OCI-LY1 (cell line): ENCODE measurements around the gene CHD5.
"Not testable (repeated sequence)": the region's sequence is repeated elsewhere in the genome, so short reads cannot be mapped to it uniquely, and the experiment has no call there.

Experiments used
- H2AFZ ChIP-seq: fragments of 200-600 bp; sonication (generic), shearing (Covaris generic); 2 replicates; pipeline ENCODE4 v1.6.0; 2014; ENCODE audit warnings: antibody characterized with exemption, mild to moderate bottlenecking, low read length
- H3F3A ChIP-seq: fragments of 200-600 bp; sonication (generic), shearing (Covaris generic); 2 replicates; pipeline ENCODE4 v1.6.0; 2014; ENCODE audit warnings: mild to moderate bottlenecking, antibody characterized with exemption, low read length, moderate library complexity; ENCODE audit not compliant: insufficient read depth
- H3K27ac ChIP-seq: fragments of 200-600 bp; sonication (generic); 2 replicates; pipeline ENCODE4 v1.5.1; 2014; ENCODE audit warnings: low read length, mixed run types, mild to moderate bottlenecking, low read depth; ENCODE audit not compliant: poor library complexity, severe bottlenecking
- H3K27me3 ChIP-seq: fragments of 200-600 bp; sonication (generic); 2 replicates; pipeline ENCODE4 v1.6.0; 2014; ENCODE audit warnings: antibody characterized with exemption, mild to moderate bottlenecking, low read length, moderate library complexity; ENCODE audit not compliant: insufficient read depth
- H3K36me3 ChIP-seq: fragments of 200-600 bp; sonication (generic); 2 replicates; pipeline ENCODE4 v1.6.1; 2014; ENCODE audit warnings: mild to moderate bottlenecking, antibody characterized with exemption, low read length, moderate library complexity, mixed read lengths; ENCODE audit not compliant: insufficient read depth
- H3K4me1 ChIP-seq: fragments of 200-600 bp; sonication (generic); 2 replicates; pipeline ENCODE4 v1.5.1; 2014; ENCODE audit warnings: mild to moderate bottlenecking, low read length, moderate library complexity; ENCODE audit not compliant: insufficient read depth, severe bottlenecking
- H3K4me2 ChIP-seq: fragments of 200-600 bp; sonication (generic), shearing (Covaris generic); 2 replicates; pipeline ENCODE4 v1.6.1; 2014; ENCODE audit warnings: low read length
- H3K4me3 ChIP-seq: fragments of 200-600 bp; sonication (generic); 2 replicates; pipeline ENCODE4 v1.5.1; 2014; ENCODE audit warnings: low read length, low read depth, mild to moderate bottlenecking, mixed read lengths; ENCODE audit not compliant: poor library complexity, severe bottlenecking
- H3K79me2 ChIP-seq: fragments of 200-600 bp; shearing (Covaris generic); 2 replicates; pipeline ENCODE4 v1.6.1; 2016; ENCODE audit warnings: mixed run types, low read length, mixed read lengths; ENCODE audit not compliant: insufficient read depth
- H3K9ac ChIP-seq: fragments of 200-600 bp; sonication (generic), shearing (Covaris generic); 2 replicates; pipeline ENCODE4 v1.6.1; 2014; ENCODE audit warnings: mild to moderate bottlenecking, low read length, mixed read lengths
- H3K9me2 ChIP-seq: fragments of 200-600 bp; sonication (generic), shearing (Covaris generic); 2 replicates; pipeline ENCODE4 v1.6.1; 2014; ENCODE audit warnings: low read depth, mild to moderate bottlenecking, low read length, mixed read lengths
- H3K9me3 ChIP-seq: fragments of 200-600 bp; shearing (Covaris generic); 2 replicates; pipeline ENCODE4 v1.6.1; 2014; ENCODE audit warnings: low read length, mixed read lengths
- H4K20me1 ChIP-seq: fragments of 200-600 bp; sonication (generic), shearing (Covaris generic); 2 replicates; pipeline ENCODE4 v1.6.0; 2016; ENCODE audit warnings: mild to moderate bottlenecking, low read length; ENCODE audit not compliant: insufficient read depth
- EZH2 ChIP-seq: fragments of 200-600 bp; sonication (generic), shearing (Covaris generic); IDR thresholded peaks from 2 replicates; pipeline ENCODE4 v1.8.0; 2017; ENCODE audit warnings: borderline replicate concordance, mixed run types, mild to moderate bottlenecking, antibody characterized with exemption, low read length, moderate library complexity, mixed read lengths
- TF ChIP-seq, protein P1 (sequence below): fragments of 200-600 bp; sonication (generic), shearing (Covaris generic); IDR thresholded peaks from 2 replicates; pipeline ENCODE4 v1.5.1; 2017; ENCODE audit warnings: mild to moderate bottlenecking, antibody characterized with exemption, low read length, moderate library complexity, mixed read lengths

CHD5 gene

DNA sequence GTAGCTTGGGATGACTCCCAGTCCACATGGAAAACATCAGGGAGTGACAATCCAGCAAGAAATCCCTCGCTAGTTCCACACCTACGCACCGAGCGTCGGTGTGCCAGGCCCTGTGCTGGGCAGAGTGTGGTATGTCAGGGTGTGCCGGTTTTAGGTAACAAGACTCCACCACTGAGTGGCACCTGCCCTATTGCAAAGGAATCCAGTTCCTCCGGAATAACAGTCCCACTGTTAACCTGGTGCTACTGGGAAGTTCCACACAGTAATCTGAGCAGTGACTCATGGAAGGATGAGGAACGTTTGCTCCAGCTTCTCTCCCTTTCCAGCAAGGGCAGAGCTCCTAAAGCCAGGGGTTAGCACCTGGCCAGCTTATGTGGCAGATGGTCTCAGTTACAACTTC lies 40.1 kb upstream of the CHD5 start:
- Histone ChIP-seq H3F3A (no peaks in the 10 kb centered on the region), H4K20me1 (no peaks in the 10 kb centered on the region), H3K4me1 (no peaks in the 10 kb centered on the region), H3K9ac (no peak overlapping the region), H3K79me2 (no peaks in the 10 kb centered on the region), H3K4me3 (no peak overlapping the region), H3K9me2 (no peaks in the 10 kb centered on the region), H3K27me3 (no peaks in the 10 kb centered on the region; the same call in 1 of the 2 replicates), H3K4me2 (no peak overlapping the region), H3K36me3 (peaks cover 45% of the 10 kb centered on the region), H3K9me3 (no peaks in the 10 kb centered on the region), H3K27ac (no peak overlapping the region), H2AFZ (no peak overlapping the region)
- TF ChIP-seq EZH2, result no peak
- TF ChIP-seq, protein P1, sequence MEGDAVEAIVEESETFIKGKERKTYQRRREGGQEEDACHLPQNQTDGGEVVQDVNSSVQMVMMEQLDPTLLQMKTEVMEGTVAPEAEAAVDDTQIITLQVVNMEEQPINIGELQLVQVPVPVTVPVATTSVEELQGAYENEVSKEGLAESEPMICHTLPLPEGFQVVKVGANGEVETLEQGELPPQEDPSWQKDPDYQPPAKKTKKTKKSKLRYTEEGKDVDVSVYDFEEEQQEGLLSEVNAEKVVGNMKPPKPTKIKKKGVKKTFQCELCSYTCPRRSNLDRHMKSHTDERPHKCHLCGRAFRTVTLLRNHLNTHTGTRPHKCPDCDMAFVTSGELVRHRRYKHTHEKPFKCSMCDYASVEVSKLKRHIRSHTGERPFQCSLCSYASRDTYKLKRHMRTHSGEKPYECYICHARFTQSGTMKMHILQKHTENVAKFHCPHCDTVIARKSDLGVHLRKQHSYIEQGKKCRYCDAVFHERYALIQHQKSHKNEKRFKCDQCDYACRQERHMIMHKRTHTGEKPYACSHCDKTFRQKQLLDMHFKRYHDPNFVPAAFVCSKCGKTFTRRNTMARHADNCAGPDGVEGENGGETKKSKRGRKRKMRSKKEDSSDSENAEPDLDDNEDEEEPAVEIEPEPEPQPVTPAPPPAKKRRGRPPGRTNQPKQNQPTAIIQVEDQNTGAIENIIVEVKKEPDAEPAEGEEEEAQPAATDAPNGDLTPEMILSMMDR, result no peak

DNA sequence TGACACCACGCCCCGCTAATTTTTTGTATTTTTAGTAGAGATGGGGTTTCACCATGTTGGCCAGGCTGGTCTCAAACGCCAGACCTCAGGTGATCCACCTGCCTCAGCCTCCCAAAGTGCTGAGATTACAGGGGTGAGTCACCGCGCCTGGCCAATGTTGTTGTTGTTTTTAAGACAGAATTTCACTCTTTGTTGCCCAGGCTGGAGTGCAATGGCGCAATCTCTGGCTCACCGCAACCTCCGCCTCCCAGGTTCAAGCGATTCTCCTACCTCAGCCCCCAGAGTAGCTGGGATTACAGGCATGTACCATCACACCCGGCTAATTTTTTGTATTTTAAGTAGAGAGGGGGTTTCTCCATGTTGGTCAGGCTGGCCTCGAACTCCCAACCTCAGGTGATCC lies 39.5 kb upstream of the CHD5 start:
- not testable (repeated sequence) for H3K9me2 ChIP-seq, H4K20me1 ChIP-seq, H3K4me1 ChIP-seq, H3K4me2 ChIP-seq, H3F3A ChIP-seq, H2AFZ ChIP-seq, H3K27me3 ChIP-seq, H3K79me2 ChIP-seq, H3K27ac ChIP-seq, H3K4me3 ChIP-seq, H3K9ac ChIP-seq, H3K9me3 ChIP-seq
- peaks cover 39% of the 10 kb centered on the region for H3K36me3 ChIP-seq

DNA sequence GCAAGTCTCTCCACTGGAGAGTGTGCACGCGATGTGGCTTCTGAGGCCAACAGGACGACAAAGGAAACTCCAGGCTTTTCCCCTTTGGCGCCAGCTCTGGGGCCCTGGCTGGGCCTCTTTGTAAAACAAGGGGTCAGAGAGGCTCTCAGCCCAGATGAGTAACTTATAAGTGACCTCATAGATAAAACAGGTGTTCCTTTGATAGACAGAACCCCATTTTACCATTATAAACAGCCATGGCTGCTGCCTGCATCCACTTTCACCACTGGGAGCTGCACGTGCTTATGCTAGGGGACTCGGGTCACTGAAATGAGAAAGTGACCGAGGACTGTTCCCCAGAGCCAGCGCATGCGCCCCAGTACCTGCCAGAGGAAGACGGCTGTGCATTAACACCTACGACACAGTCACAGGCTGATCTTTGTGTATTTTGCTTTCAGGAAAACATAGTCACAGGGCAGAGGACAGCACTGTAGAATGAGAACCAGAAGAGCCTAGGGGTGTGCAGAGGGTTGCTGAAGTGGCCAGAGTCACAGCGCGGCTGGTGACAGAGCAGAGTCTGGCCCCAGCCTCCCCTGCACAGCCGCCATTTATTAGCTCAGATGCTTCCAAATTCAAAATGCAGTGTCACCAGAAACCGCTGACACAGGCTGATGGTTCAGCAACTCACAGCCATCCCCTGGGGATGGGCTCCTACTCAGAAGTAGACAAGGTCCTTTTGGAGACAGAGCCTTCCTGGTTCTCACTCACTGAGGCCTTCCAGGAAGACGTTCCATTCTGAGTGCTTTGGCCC lies 38.4 kb upstream of the CHD5 start:
- Histone ChIP-seq H2AFZ (no peak overlapping the region), H3K9me3 (no peaks in the 10 kb centered on the region), H3K27ac (no peak overlapping the region), H3K9ac (no peak overlapping the region), H3K4me1 (no peaks in the 10 kb centered on the region), H3F3A (no peaks in the 10 kb centered on the region), H3K4me3 (no peak overlapping the region), H3K27me3 (no peaks in the 10 kb centered on the region; the same call in 1 of the 2 replicates), H3K36me3 (peaks cover 28% of the 10 kb centered on the region), H3K4me2 (no peak overlapping the region), H3K79me2 (no peaks in the 10 kb centered on the region), H3K9me2 (no peaks in the 10 kb centered on the region), H4K20me1 (no peaks in the 10 kb centered on the region)
- TF ChIP-seq, protein P1, result no peak
- no peak for TF ChIP-seq EZH2
